Testis (tissue), 2 donors: ENCODE results near the gene ORC2.

Experiments used
- CTCF ChIP-seq, 3 experiments: fragments of 450-650 bp in 2 of 3; fragments of 200-600 bp in 1 of 3; sonication (generic) in 1 of 3; IDR thresholded peaks; one replicate each; pipeline ENCODE4 v1.5.1; 2016 to 2019; ENCODE audit warnings: antibody characterized with exemption in 3 of 3, mild to moderate bottlenecking in 2 of 3, moderate library complexity in 1 of 3
- POLR2A ChIP-seq: fragments of 450-650 bp; IDR thresholded peaks from one replicate; pipeline ENCODE4 v1.6.1; 2017; ENCODE audit warnings: antibody characterized with exemption, mild to moderate bottlenecking, moderate library complexity

GRCh38 chr2:200922439-200922838 lies 41.0 kb downstream of the ORC2 start:
- TF ChIP-seq CTCF (IDR thresholded peaks at IDR 0.05) (no peak), POLR2A (no peak)
